DOHH2 (cell line): ENCODE data around the gene NENF.

Experiments
- H3F3A ChIP-seq: fragments of 200-600 bp; sonication (generic), shearing (Covaris generic); 2 replicates; pipeline ENCODE4 v1.6.0; 2016; ENCODE audit warnings: antibody characterized with exemption, mild to moderate bottlenecking; ENCODE audit not compliant: control insufficient read depth, insufficient read depth
- H3K27ac ChIP-seq: fragments of 200-600 bp; sonication (generic); 2 replicates; pipeline ENCODE4 v1.5.1; 2014; ENCODE audit warnings: low read depth, mild to moderate bottlenecking, low read length, moderate library complexity
- H3K27me3 ChIP-seq: fragments of 200-600 bp; sonication (generic); 2 replicates; pipeline ENCODE4 v1.6.1; 2014; ENCODE audit warnings: mild to moderate bottlenecking, low read length, mixed read lengths; ENCODE audit not compliant: control insufficient read depth
- H3K36me3 ChIP-seq: fragments of 200-600 bp; sonication (generic); 2 replicates; pipeline ENCODE4 v1.6.1; 2014; ENCODE audit warnings: mild to moderate bottlenecking, low read length, moderate library complexity, mixed read lengths; ENCODE audit not compliant: control insufficient read depth
- H3K4me1 ChIP-seq: fragments of 200-600 bp; sonication (generic); 2 replicates; pipeline ENCODE4 v1.6.1; 2014; ENCODE audit warnings: mild to moderate bottlenecking, low read length, mixed read lengths; ENCODE audit not compliant: control insufficient read depth
- H3K4me2 ChIP-seq: fragments of 200-600 bp; sonication (generic); 2 replicates; pipeline ENCODE4 v1.6.0; 2014; ENCODE audit warnings: mild to moderate bottlenecking, low read length, moderate library complexity
- H3K4me3 ChIP-seq: fragments of 200-600 bp; sonication (generic); 2 replicates; pipeline ENCODE4 v1.5.1; 2014; ENCODE audit warnings: mild to moderate bottlenecking, low read length, mixed read lengths
- H3K79me2 ChIP-seq: fragments of 200-600 bp; sonication (generic); 2 replicates; pipeline ENCODE4 v1.6.1; 2014; ENCODE audit warnings: mild to moderate bottlenecking, low read length, mixed read lengths; ENCODE audit not compliant: control insufficient read depth
- H3K9me2 ChIP-seq: fragments of 200-600 bp; sonication (generic); replicated peaks from 2 replicates; pipeline ENCODE4 v1.6.1; 2014; ENCODE audit warnings: mild to moderate bottlenecking, low read length, mixed read lengths; ENCODE audit not compliant: control insufficient read depth
- H3K9me3 ChIP-seq: fragments of 200-600 bp; sonication (generic); 2 replicates; pipeline ENCODE4 v1.6.1; 2014; ENCODE audit warnings: antibody characterized with exemption, low read length, mixed read lengths; ENCODE audit not compliant: control insufficient read depth, insufficient read depth
- H4K20me1 ChIP-seq: fragments of 200-600 bp; sonication (generic); 2 replicates; pipeline ENCODE4 v1.6.0; 2014; ENCODE audit warnings: low read depth, mild to moderate bottlenecking, antibody characterized with exemption, low read length, moderate library complexity; ENCODE audit not compliant: control insufficient read depth, insufficient read depth
- EZH2phosphoT487 ChIP-seq: fragments of 200-600 bp; sonication (generic); IDR thresholded peaks from 2 replicates; pipeline ENCODE4 v1.6.1; 2017; ENCODE audit warnings: borderline replicate concordance, mild to moderate bottlenecking, antibody characterized with exemption, low read length, moderate library complexity, mixed read lengths
- TF ChIP-seq, protein P1 (sequence below): fragments of 200-600 bp; sonication (generic); IDR thresholded peaks from one replicate; pipeline ENCODE4 v1.5.1; 2014; ENCODE audit warnings: antibody characterized with exemption, mild to moderate bottlenecking, low read depth, low read length; ENCODE audit not compliant: poor library complexity, severe bottlenecking

Gene NENF

GRCh38 chr1:212482637-212483441 is 50.1 kb downstream of the NENF start:
- Histone ChIP-seq H4K20me1 (no peaks in the 10 kb centered on the region), H3K79me2 (no peaks in the 10 kb centered on the region), H3K9me2 (no peaks in the 10 kb centered on the region), H3K4me1 (no peaks in the 10 kb centered on the region), H3K4me3 (no peak overlapping the region), H3K36me3 (no peaks in the 10 kb centered on the region), H3K27me3 (peaks cover 17% of the 10 kb centered on the region), H3K4me2 (no peak overlapping the region), H3K27ac (no peak overlapping the region), H3F3A (no peaks in the 10 kb centered on the region), H3K9me3 (no peaks in the 10 kb centered on the region)
- TF ChIP-seq, protein P1, sequence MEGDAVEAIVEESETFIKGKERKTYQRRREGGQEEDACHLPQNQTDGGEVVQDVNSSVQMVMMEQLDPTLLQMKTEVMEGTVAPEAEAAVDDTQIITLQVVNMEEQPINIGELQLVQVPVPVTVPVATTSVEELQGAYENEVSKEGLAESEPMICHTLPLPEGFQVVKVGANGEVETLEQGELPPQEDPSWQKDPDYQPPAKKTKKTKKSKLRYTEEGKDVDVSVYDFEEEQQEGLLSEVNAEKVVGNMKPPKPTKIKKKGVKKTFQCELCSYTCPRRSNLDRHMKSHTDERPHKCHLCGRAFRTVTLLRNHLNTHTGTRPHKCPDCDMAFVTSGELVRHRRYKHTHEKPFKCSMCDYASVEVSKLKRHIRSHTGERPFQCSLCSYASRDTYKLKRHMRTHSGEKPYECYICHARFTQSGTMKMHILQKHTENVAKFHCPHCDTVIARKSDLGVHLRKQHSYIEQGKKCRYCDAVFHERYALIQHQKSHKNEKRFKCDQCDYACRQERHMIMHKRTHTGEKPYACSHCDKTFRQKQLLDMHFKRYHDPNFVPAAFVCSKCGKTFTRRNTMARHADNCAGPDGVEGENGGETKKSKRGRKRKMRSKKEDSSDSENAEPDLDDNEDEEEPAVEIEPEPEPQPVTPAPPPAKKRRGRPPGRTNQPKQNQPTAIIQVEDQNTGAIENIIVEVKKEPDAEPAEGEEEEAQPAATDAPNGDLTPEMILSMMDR, result no peak
- no peak for TF ChIP-seq EZH2phosphoT487

GRCh38 chr1:212484701-212485570 is 52.2 kb downstream of the NENF start:
- Histone ChIP-seq H3K9me2 (no peaks in the 10 kb centered on the region), H3K9me3 (no peaks in the 10 kb centered on the region), H3K4me1 (no peaks in the 10 kb centered on the region), H3K27me3 (peaks cover 9% of the 10 kb centered on the region), H3K27ac (no peak overlapping the region), H3K4me3 (no peak overlapping the region), H3K4me2 (no peak overlapping the region), H3F3A (no peaks in the 10 kb centered on the region), H3K79me2 (no peaks in the 10 kb centered on the region), H3K36me3 (no peaks in the 10 kb centered on the region), H4K20me1 (no peaks in the 10 kb centered on the region)
- TF ChIP-seq, protein P1, result no peak
- TF ChIP-seq EZH2phosphoT487, result no peak

DNA sequence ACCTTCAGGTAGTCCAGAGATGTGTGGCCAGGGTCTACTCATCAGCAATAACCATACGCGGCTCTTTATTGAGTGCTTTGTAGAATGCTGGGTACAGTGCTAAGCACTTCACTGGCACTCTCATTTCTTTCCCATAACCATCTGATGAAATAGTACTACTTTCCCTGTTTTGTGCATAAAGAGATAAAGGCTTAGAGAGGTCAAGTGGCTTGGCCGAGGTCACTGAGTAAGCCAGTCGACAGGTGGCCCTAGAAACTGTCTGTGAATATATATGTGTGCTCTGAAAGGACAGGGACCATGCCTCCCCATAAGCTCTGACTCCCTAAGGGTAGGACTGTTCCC is 52.8 kb downstream of the NENF start:
- Histone ChIP-seq H3K4me1 (no peaks in the 10 kb centered on the region), H4K20me1 (no peaks in the 10 kb centered on the region), H3F3A (no peaks in the 10 kb centered on the region), H3K27ac (no peak overlapping the region), H3K9me2 (no peaks in the 10 kb centered on the region), H3K36me3 (no peaks in the 10 kb centered on the region), H3K9me3 (no peaks in the 10 kb centered on the region), H3K4me2 (no peak overlapping the region), H3K27me3 (peaks cover 9% of the 10 kb centered on the region), H3K79me2 (no peaks in the 10 kb centered on the region), H3K4me3 (no peak overlapping the region)
- TF ChIP-seq, protein P1, result no peak
- no peak for TF ChIP-seq EZH2phosphoT487
